PC-3 (cell line): ENCODE data around the gene ANAPC16. TPM values are rescaled to one million over a fixed set of nuclear protein-coding genes. Genes with fewer than 3 reads are reported as not detected.

ENCODE experiments used
- ATAC-seq: fragments of 200-7000 bp; cut with Tn5 transposase; 2 replicates; pipeline ENCODE4 v1.9.1; 2020; ENCODE audit warnings: mild to moderate bottlenecking, moderate library complexity
- Bru-seq: library from RNA; stranded (reverse); fragments of 400-500 nt; gene quantifications from one replicate; lab custom pipeline; 2021; lab: Mats Ljungman, UMichigan
- BruChase-seq, 2 experiments: library from RNA; stranded (reverse); fragments of 400-500 nt; gene quantifications; one replicate each; lab custom pipeline; 2021; lab: Mats Ljungman, UMichigan
- BruUV-seq: library from RNA; stranded (reverse); fragments of 400-500 nt; replicated peaks from 2 replicates; lab custom pipeline; 2021; lab: Mats Ljungman, UMichigan
- CTCF ChIA-PET: fragments of 300-600 bp; sonication (Branson Sonifier 250); formaldehyde crosslinking; loops from one replicate; lab custom pipeline; 2022; ENCODE audit warnings: antibody characterized with exemption; lab: Charles Lee
- POLR2A ChIA-PET: fragments of 300-600 bp; sonication (Branson Sonifier 250); formaldehyde crosslinking; loops from one replicate; lab custom pipeline; 2022; ENCODE audit warnings: antibody characterized with exemption; ENCODE audit not compliant: unreplicated experiment; lab: Charles Lee
- DNase-seq: peaks from one replicate; pipeline ENCODE4 v3.0.0-alpha.2; 2015
- H2AFZ ChIP-seq: fragments of 300-600 bp; sonication (generic); 2 replicates; pipeline ENCODE4 v1.6.0; 2016; ENCODE audit warnings: antibody characterized with exemption, low read length
- H3F3A ChIP-seq: fragments of 300-600 bp; sonication (generic); one replicate; pipeline ENCODE4 v1.6.0; 2017; ENCODE audit warnings: antibody characterized with exemption, low read length, control low read depth, mild to moderate bottlenecking; ENCODE audit not compliant: unreplicated experiment
- H3K27ac ChIP-seq: fragments of 300-600 bp; sonication (generic); 2 replicates; pipeline ENCODE4 v1.5.1; 2016; ENCODE audit warnings: mild to moderate bottlenecking, low read length
- H3K27me3 ChIP-seq: fragments of 300-600 bp; sonication (generic); 2 replicates; pipeline ENCODE4 v1.6.1; 2016; ENCODE audit warnings: low read length, mixed read lengths
- H3K36me3 ChIP-seq: fragments of 300-600 bp; sonication (generic); 2 replicates; pipeline ENCODE4 v1.6.1; 2016; ENCODE audit warnings: low read depth, mixed run types, low read length, mixed read lengths
- H3K4me1 ChIP-seq: fragments of 300-600 bp; sonication (generic); 2 replicates; pipeline ENCODE4 v1.5.1; 2016; ENCODE audit warnings: low read length; ENCODE audit not compliant: insufficient read depth
- H3K4me2 ChIP-seq: fragments of 300-600 bp; sonication (generic); 2 replicates; pipeline ENCODE4 v1.6.0; 2016; ENCODE audit warnings: low read length
- H3K4me3 ChIP-seq: fragments of 300-600 bp; sonication (generic); 2 replicates; pipeline ENCODE4 v1.5.1; 2016; ENCODE audit warnings: mild to moderate bottlenecking, low read length, mixed read lengths
- H3K79me2 ChIP-seq: fragments of 300-600 bp; sonication (generic); 2 replicates; pipeline ENCODE4 v1.6.1; 2017; ENCODE audit warnings: low read length, mixed read lengths
- H3K9ac ChIP-seq: fragments of 300-600 bp; sonication (generic); 2 replicates; pipeline ENCODE4 v1.6.0; 2016; ENCODE audit warnings: mild to moderate bottlenecking, low read length
- H3K9me2 ChIP-seq: fragments of 300-600 bp; sonication (generic); replicated peaks from 2 replicates; pipeline ENCODE4 v1.6.1; 2016; ENCODE audit warnings: mixed run types, low read length, mixed read lengths
- H3K9me3 ChIP-seq: fragments of 300-600 bp; sonication (generic); 2 replicates; pipeline ENCODE4 v1.6.1; 2016; ENCODE audit warnings: low read length, mixed read lengths
- H4K20me1 ChIP-seq: fragments of 300-600 bp; sonication (generic); 2 replicates; pipeline ENCODE4 v1.6.1; 2016; ENCODE audit warnings: low read length, mixed read lengths
- EZH2 ChIP-seq: fragments of 300-600 bp; sonication (generic); IDR thresholded peaks from one replicate; pipeline ENCODE4 v1.6.1; 2017; ENCODE audit warnings: antibody characterized with exemption, mild to moderate bottlenecking, low read length; ENCODE audit not compliant: unreplicated experiment
- EZH2phosphoT487 ChIP-seq: fragments of 300-600 bp; sonication (generic); IDR thresholded peaks from 2 replicates; pipeline ENCODE4 v1.6.1; 2018; ENCODE audit warnings: mild to moderate bottlenecking, antibody characterized with exemption, low read length, borderline replicate concordance
- intact Hi-C: fragments of 100-400 bp; cut with micrococcal nuclease; formaldehyde crosslinking; loops from 2 replicates; pipeline ENCODE4 v1.9.0; 2023
- long read RNA-seq: library from polyadenylated mRNA; unstranded; transcript quantifications from one replicate; pipeline ENCODE4 v2.0.0, GENCODE V29; 2021; ENCODE audit not compliant: unreplicated experiment
- total RNA-seq: library from RNA; depleted of rRNA; stranded (reverse); fragments of >200 nt; gene quantifications from 2 replicates; pipeline ENCODE4 v1.2.3, GENCODE V29; 2014; rRNA removed
- TF ChIP-seq, protein P1 (sequence below): fragments of 300-600 bp; sonication (generic); conservative IDR thresholded peaks from 2 replicates; pipeline ENCODE4 v1.5.1; 2017; ENCODE audit warnings: antibody characterized with exemption, low read depth, mild to moderate bottlenecking, low read length

Gene ANAPC16
- total RNA-seq (19.2 and 23.9 TPM in 2 replicates), Bru-seq, nascent RNA (percentile 73 among the genes with signal in this experiment), BruChase-seq, experiment 1, labeled RNA remaining after a 6-hour chase (percentile 77 among the genes with signal in this experiment), BruChase-seq, experiment 2, labeled RNA remaining after a 2-hour chase (percentile 80 among the genes with signal in this experiment)
- long read RNA-seq, transcript ANAPC16-201 (4 exons, 3,195 nt): major isoform, 37 of 95 reads
- long read RNA-seq, partial matches to known transcripts: 8 of 95 reads
- long read RNA-seq, other reads (novel, unspliced or antisense): 44 of 95 reads

DNA sequence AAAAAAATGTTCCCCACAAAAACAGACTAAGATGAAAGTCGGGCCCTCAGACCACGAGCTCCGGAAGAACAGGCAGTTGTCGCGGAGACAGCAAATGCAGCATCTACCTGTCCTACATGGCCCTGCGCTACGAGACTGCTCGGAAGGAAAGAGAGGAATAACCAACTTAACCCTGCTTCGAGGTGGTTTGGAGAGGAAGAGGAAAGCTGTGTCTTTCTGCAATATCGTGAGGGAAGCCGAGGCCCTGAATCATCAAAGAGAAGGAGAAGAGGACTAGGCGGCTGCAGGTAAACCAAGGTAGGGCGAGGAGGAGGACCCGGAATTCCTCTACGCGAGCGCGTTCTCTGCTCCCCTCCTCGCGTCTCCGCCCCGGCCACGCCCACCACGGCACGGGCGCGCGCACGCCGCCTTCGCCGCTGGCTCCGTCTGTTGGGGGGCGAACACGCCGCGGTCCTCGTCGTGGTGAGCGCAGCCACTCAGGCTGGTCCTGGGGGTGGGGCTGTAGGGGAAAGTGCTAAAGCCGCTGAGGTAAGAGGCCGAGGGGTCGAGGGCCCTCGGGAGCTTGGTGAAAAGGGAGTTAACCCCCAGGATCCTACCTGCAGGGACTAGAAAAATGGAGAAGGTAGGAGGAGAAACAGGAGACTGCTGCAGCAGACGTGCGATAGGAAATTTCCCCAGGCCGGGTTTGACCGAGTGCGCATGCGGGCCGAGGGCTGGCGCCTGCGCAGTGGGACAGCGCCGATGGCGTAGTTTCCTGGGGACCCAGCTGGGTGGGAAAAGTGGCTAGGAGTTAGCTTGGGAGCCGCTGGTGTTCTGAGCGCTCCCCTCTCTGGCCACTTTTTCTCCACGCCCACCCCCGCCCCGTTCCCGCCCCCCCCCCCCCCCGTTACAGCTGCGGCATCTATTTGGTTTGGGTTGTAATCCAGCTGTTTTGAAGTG lies at the start of gene ANAPC16, which contains the start of gene ASCC1:
Gene ANAPC16 (plus strand): TSS at position 402 of the 939 bp plus-strand sequence. CDS start 7,903 bp downstream, outside the sequence.
Gene ASCC1 (minus strand): TSS at position 666 of the 939 bp plus-strand sequence. CDS start 2,978 bp downstream, outside the sequence.
- Histone ChIP-seq H3K4me2 (peak within 1 kb of the TSS; percentile 99), H3K36me3 (no peaks in the 10 kb centered on the region; the same call in 1 of the 2 replicates), H3K27ac (peak within 1 kb of the TSS; percentile 96), H3K4me1 (peaks cover 19% of the 10 kb centered on the region; the same call in 1 of the 2 replicates), H3K79me2 (peaks cover 48% of the 10 kb centered on the region), H3K4me3 (peak within 1 kb of the TSS; percentile 98), H4K20me1 (no peaks in the 10 kb centered on the region), H3K27me3 (no peaks in the 10 kb centered on the region), H3K9me2 (no peaks in the 10 kb centered on the region), H3K9me3 (no peaks in the 10 kb centered on the region), H3K9ac (peak within 1 kb of the TSS; percentile 98), H2AFZ (peak within 1 kb of the TSS; percentile 91), H3F3A (no peaks in the 10 kb centered on the region)
- ATAC-seq: peak; percentile 85
- ChIA-PET CTCF (interaction anchor here (0.6 kb wide), 1 partner anchor 113 kb away, joined by 5 read pairs; no protein-coding TSS in a partner anchor), POLR2A (interaction anchor here (0.7 kb wide), 1 partner anchor 87 kb away, joined by 21 read pairs; no protein-coding TSS in a partner anchor)
- BruUV-seq: no TSS peak
- DNase-seq: peak; percentile 88
- intact Hi-C loops: no loop called here
- TF ChIP-seq EZH2phosphoT487 (no peak), EZH2 (no peak)
- TF ChIP-seq, protein P1, sequence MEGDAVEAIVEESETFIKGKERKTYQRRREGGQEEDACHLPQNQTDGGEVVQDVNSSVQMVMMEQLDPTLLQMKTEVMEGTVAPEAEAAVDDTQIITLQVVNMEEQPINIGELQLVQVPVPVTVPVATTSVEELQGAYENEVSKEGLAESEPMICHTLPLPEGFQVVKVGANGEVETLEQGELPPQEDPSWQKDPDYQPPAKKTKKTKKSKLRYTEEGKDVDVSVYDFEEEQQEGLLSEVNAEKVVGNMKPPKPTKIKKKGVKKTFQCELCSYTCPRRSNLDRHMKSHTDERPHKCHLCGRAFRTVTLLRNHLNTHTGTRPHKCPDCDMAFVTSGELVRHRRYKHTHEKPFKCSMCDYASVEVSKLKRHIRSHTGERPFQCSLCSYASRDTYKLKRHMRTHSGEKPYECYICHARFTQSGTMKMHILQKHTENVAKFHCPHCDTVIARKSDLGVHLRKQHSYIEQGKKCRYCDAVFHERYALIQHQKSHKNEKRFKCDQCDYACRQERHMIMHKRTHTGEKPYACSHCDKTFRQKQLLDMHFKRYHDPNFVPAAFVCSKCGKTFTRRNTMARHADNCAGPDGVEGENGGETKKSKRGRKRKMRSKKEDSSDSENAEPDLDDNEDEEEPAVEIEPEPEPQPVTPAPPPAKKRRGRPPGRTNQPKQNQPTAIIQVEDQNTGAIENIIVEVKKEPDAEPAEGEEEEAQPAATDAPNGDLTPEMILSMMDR: no peak

DNA sequence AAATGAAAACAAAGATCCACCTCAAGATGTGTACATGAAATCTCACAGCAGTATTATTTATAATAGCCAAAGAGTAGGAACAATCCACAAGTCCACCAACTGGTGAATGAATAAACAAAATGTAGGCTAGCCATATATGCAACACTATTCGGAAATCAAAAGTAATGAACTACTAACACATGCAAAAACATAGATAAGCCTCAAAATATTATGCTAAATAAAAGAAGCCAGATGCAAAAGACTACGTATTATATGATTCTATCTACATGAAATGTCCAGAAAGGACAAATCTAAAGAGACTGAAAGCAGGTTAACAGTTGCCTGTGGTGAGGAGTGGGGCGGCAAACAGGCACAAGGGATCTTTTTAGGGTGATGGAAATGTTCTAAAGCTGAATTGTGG lies 48.7 kb upstream of the ANAPC16 start:
- ChIA-PET POLR2A (no interaction called here), CTCF (no interaction called here)
- Histone ChIP-seq H3K4me1 (peaks cover 14% of the 10 kb centered on the region), H2AFZ (no peak overlapping the region), H3K4me3 (no peak overlapping the region), H3K4me2 (no peak overlapping the region), H3K27me3 (no peaks in the 10 kb centered on the region), H3K9ac (no peak overlapping the region), H4K20me1 (no peaks in the 10 kb centered on the region), H3K9me2 (no peaks in the 10 kb centered on the region), H3K27ac (no peak overlapping the region), H3K36me3 (no peaks in the 10 kb centered on the region), H3K9me3 (no peaks in the 10 kb centered on the region), H3K79me2 (no peaks in the 10 kb centered on the region), H3F3A (no peaks in the 10 kb centered on the region)
- intact Hi-C loops: no loop called here
- DNase-seq: no peak
- no TSS peak for BruUV-seq
- no peak for TF ChIP-seq EZH2phosphoT487
- TF ChIP-seq, protein P1: no peak
- TF ChIP-seq EZH2: no peak
- no peak for ATAC-seq
